ENCODE data around the gene GADL1.

The GADL1 gene

GRCh38 chr3:30676424-30677346, 217.8 kb downstream of the GADL1 start:
- no peak for TF ChIP-seq ZNF274 (IDR thresholded peaks at IDR 0.05; ENCODE audit: low read depth, low read length)
- no peak overlapping the region for H3K4me3 ChIP-seq (ENCODE audit: low read length)

All from GM08714 (cell line).